ENCODE results near the gene DPM3.
"Not testable (repeated sequence)": the region's sequence is repeated elsewhere in the genome, so short reads cannot be mapped to it uniquely, and the experiment has no call there.

DPM3 gene

GRCh38 chr1:155155996-155156643 is 15.8 kb upstream of the DPM3 start:
- not testable (repeated sequence) for DNase-seq

DNA sequence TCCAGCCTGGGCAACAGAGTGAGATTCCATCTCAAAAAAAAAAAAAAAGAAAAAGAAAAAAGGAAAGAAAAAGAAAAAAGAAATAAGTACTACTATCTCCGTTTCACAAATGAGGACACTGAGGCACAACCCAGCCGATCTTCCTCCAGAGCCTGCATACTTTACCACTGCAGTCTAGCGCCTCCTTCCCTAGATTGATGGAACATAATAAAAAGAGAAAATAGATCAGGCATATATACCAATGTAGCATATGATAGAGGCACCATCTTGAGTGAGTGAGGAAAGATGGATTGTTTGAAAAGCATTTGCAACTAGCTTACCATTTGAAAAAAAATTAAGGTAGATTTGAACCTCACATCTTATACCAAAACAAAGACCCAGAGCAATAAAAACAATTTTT is 5.2 kb upstream of the DPM3 start:
- no peak for DNase-seq

GRCh38 chr1:155141749-155142148 is 1.4 kb upstream of the DPM3 start:
- DNase-seq, result no peak

DNA sequence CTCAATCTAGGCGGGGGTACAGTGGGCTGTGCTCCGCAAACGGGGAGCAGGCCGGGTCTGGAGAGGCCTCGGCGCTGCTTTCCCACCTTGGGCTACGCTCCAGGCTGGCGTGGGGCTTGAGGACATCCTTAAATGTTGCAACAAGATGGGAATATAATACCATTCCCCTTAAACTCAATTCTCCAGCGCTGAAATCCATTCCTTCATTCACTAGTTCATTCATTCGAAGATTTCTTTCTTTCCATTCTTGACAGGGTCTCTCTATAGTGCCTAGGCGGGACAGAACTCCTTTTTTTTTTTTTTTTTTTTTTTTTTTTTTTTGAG is 261 bp upstream of the DPM3 start:
- no peak for DNase-seq

GRCh38 chr1:155137154-155137949 is 3.0 kb downstream of the DPM3 start:
- no peak for DNase-seq

DNA sequence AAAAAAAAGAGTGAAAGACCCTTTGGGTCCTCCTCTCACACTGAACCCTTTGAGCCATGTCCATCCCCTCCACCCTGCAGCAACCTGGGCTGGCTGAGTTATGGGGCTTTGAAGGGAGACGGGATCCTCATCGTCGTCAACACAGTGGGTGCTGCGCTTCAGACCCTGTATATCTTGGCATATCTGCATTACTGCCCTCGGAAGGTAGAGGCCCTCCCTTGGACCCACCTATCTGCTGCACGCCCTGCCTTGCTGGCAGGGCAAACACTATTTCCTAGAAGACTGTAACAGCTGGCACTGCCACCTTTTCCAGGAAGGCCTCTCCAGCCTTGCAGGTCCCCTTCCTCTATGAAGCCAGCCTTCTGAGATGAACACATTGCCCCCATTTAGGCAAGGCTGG is 3.6 kb downstream of the DPM3 start:
- no peak for DNase-seq

GRCh38 chr1:155135415-155136028 is 4.8 kb downstream of the DPM3 start, which contains the start of gene SLC50A1:
TSS of gene SLC50A1 (plus strand) at chr1:155135852. CDS start at chr1:155135912, 60 bp downstream.
- DNase-seq, result peak; percentile 97

- peak; percentile 89 for DNase-seq
These were observed 5.4 kb downstream of the DPM3 start for GRCh38 chr1:155134880-155135414.

DNA sequence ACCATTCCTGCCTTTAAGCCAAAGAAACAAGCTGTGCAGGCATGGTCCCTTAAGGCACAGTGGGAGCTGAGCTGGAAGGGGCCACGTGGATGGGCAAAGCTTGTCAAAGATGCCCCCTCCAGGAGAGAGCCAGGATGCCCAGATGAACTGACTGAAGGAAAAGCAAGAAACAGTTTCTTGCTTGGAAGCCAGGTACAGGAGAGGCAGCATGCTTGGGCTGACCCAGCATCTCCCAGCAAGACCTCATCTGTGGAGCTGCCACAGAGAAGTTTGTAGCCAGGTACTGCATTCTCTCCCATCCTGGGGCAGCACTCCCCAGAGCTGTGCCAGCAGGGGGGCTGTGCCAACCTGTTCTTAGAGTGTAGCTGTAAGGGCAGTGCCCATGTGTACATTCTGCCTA is 6.0 kb downstream of the DPM3 start:
- no peak for DNase-seq

GRCh38 chr1:155133799-155134281 is 6.5 kb downstream of the DPM3 start:
- no peak for DNase-seq

GRCh38 chr1:155131856-155132255 is 8.5 kb downstream of the DPM3 start:
- no peak for DNase-seq

GRCh38 chr1:155131285-155131684 is 9.0 kb downstream of the DPM3 start:
- no peak for DNase-seq

GRCh38 chr1:155130272-155131006 is 9.9 kb downstream of the DPM3 start:
- no peak for DNase-seq

- no peak for DNase-seq
These were observed 11.4 kb downstream of the DPM3 start for GRCh38 chr1:155128755-155129473.

DNA sequence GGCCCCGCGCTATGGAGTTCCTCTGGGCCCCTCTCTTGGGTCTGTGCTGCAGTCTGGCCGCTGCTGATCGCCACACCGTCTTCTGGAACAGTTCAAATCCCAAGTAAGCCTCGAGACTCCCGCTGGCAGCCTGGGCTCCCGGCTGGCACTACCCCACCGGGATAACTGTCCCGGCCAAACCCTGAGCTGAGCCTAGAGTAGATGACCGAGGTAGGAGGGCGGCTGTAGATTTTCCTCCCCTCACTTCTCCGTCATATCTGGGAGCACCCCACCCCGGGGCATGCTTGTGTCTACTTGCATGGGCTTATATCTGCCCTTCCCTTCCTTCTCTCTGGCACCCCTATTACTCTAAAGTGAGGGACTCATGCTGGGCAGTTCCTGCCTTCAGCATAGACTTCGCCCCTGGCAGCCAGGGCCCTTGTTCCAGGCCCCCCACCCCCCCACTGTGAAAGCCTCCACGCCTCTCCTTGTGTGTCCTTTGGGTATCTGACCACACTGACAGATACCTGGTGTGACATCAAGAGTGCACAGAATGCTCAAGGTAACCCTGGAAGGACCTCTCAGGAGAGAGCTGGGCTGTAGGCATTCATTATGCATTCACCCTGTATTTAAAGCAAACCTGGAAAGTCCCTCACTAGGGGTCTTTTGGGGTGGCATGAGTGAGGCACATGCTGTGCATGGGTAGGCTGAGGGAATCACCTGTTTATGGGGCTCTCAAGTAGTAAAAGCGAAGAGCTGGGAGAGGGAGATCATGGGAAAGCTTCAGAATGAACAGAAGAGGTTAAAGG is 12.2 kb downstream of the DPM3 start:
- DNase-seq, result no peak

DNA sequence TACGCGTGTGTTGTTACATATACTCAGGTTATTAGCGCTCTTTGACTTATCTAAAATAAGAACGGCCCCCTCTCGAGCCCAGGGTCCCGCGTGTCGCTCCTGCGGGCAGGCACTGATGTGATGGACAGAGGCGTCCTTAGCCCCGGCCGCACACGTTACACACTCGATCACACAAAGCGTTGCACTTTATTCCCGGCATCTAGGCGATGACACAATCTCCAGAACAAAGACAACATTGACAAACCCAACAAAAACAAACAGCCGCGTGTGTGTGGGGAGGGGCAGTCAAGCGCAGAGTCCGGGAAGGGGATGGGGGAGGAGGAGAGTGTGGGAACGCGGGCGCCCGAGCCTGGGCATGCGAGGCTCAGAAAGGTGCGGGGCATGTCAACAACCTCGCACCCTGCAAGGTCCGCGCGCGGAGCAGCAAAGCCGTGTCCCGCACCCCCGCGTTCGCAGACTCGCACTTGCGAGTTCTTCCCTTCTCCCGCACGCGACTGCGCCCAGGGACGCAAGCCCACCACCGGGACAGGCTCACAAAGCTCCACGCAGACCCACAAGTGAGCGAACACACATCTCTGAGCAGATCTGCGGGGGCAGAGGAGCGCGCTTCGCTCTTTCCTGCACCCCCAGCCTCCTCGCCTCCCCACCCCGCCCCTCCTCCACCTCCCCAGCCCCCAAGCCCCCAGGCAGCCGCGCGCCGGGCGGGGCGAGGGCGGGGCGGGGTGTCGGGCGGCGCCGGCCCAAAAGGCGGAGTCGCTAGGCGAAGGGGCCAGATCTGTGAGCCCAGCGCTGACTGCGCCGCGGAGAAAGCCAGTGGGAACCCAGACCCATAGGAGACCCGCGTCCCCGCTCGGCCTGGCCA is 13.0 kb downstream of the DPM3 start, which contains the start of gene EFNA1:
EFNA1 (plus strand) TSS at position 772 of the 862 bp plus-strand sequence. CDS start 102 bp downstream, outside the sequence.
- peak; percentile 64 for DNase-seq

GRCh38 chr1:155126556-155127104 is 13.7 kb downstream of the DPM3 start:
- peak; percentile 69 for DNase-seq

DNA sequence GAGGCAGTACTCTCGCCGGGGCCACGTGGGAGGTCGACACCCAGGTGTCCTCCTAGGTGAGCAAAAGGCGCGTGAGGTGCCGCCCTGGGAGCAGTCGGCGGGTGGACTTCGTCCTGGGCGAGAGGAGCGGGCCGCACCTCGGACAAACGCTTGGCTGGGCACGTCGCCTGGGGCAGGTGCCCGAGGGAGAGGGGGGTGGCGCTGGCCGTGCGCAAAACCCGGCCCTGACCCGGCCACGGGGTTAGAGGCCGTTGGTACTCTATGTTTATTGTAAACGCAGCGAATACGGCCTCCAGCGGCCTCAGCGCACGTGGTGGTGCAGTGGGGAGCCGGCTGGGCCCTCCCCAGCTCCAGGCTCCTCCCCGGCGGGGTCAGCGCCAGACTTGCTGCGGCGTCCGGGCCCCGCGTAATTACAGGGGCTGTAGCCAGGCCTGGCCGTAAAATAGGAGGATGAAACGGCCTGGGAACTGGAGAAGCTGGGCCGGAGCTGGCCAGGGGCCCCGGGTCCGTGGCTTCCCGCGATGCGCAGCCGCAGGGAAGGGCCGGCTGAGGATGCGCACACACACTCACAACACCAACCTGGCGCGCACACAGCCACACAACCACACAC is 14.3 kb downstream of the DPM3 start:
- peak; percentile 87 for DNase-seq

- no peak for DNase-seq
These were observed 14.8 kb downstream of the DPM3 start for GRCh38 chr1:155125511-155125945.
